Cardiac muscle cell (in vitro differentiated cells and primary cell): Measurements from ENCODE around the gene PLA2G6. TPM values are rescaled to one million over a fixed set of nuclear protein-coding genes. Genes with fewer than 3 reads are reported as not detected.
A peak's percentile ranks its signal among the peaks of the same experiment; 100 is the strongest.

ENCODE experiments used
- DNase-seq, 2 donors: peaks; one replicate each; pipeline versions ENCODE4 v3.0.0 to v3.0.0-alpha.2; 2010 to 2017; ENCODE audit warnings: low read depth in 1 of 2, low spot score in 1 of 2
- H3K27ac ChIP-seq: fragments of 200-600 bp; sonication (generic); 2 replicates; pipeline ENCODE4 v1.5.1; 2016
- H3K27me3 ChIP-seq: fragments of 200-600 bp; sonication (generic); 2 replicates; pipeline ENCODE4 v1.6.0; 2016; ENCODE audit warnings: control low read depth
- H3K36me3 ChIP-seq: fragments of 200-600 bp; sonication (generic); 2 replicates; pipeline ENCODE4 v1.5.1; 2016; ENCODE audit warnings: control low read depth
- H3K4me1 ChIP-seq: fragments of 200-600 bp; sonication (generic); 2 replicates; pipeline ENCODE4 v1.8.1; 2017; ENCODE audit warnings: low read depth, mild to moderate bottlenecking, mixed run types
- H3K4me3 ChIP-seq: fragments of 200-600 bp; sonication (generic); 2 replicates; pipeline ENCODE4 v1.5.1; 2016; ENCODE audit warnings: mild to moderate bottlenecking
- H3K9me3 ChIP-seq: fragments of 200-600 bp; sonication (generic); 2 replicates; pipeline ENCODE4 v1.5.1; 2017; ENCODE audit warnings: low read depth, mild to moderate bottlenecking, control low read depth
- polyA plus RNA-seq: library from polyadenylated mRNA; unstranded; fragments of >200 nt; fragmentation: Nextera tagmentation; extraction: Ambion mirVana; gene quantifications from 2 replicates; pipeline ENCODE4 v1.2.1, GENCODE V29; 2016
- total RNA-seq: library from RNA; depleted of rRNA; stranded (reverse); fragments of >200 nt; gene quantifications from 2 replicates; pipeline ENCODE4 v1.2.3, GENCODE V29; 2016
- TF ChIP-seq, protein P1 (sequence below): IDR thresholded peaks from 2 replicates; pipeline ENCODE4 v1.5.1; 2012; ENCODE audit warnings: low read depth, mild to moderate bottlenecking, low read length

PLA2G6 gene
- total and polyA plus RNA-seq, 2 experiments from 2014 or later, result 30.9 to 41.5 TPM

DNA sequence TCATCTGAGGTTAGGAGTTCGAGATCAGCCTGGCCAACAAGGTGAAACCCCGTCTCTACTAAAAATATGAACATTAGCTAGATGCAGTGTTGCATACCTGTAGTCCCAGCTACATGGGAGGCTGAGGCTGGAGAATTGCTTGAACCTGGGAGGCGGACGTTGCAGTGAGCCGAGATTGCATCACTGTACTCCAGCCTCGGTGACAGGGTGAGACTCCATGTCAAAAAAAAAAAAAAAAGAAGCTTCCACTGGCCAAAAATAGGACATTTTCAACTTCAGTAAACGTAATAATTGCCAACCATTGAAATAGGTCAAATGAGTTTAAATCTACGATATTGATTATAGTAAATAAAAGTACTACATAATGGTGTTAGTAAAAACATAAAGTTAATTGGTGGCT is 78.0 kb downstream of the PLA2G6 start:
- no peak for DNase-seq
- H3K36me3 ChIP-seq, result no peaks in the 10 kb centered on the region
- TF ChIP-seq, protein P1, sequence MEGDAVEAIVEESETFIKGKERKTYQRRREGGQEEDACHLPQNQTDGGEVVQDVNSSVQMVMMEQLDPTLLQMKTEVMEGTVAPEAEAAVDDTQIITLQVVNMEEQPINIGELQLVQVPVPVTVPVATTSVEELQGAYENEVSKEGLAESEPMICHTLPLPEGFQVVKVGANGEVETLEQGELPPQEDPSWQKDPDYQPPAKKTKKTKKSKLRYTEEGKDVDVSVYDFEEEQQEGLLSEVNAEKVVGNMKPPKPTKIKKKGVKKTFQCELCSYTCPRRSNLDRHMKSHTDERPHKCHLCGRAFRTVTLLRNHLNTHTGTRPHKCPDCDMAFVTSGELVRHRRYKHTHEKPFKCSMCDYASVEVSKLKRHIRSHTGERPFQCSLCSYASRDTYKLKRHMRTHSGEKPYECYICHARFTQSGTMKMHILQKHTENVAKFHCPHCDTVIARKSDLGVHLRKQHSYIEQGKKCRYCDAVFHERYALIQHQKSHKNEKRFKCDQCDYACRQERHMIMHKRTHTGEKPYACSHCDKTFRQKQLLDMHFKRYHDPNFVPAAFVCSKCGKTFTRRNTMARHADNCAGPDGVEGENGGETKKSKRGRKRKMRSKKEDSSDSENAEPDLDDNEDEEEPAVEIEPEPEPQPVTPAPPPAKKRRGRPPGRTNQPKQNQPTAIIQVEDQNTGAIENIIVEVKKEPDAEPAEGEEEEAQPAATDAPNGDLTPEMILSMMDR, result no peak
- H3K4me3 ChIP-seq, result no peak overlapping the region
- no peak overlapping the region for H3K27ac ChIP-seq
- H3K9me3 ChIP-seq, result no peaks in the 10 kb centered on the region
- H3K4me1 ChIP-seq, result no peaks in the 10 kb centered on the region
- H3K27me3 ChIP-seq, result no peaks in the 10 kb centered on the region

GRCh38 chr22:38098410-38099249 is 83.0 kb downstream of the PLA2G6 start:
- H3K36me3 ChIP-seq, result no peaks in the 10 kb centered on the region
- TF ChIP-seq, protein P1, result no peak
- no peak overlapping the region for H3K4me3 ChIP-seq
- DNase-seq, result peak in 1 of 2 donors; percentile 72
- no peak overlapping the region for H3K27ac ChIP-seq
- H3K27me3 ChIP-seq, result no peaks in the 10 kb centered on the region
- H3K4me1 ChIP-seq, result no peaks in the 10 kb centered on the region
- H3K9me3 ChIP-seq, result no peaks in the 10 kb centered on the region

- TF ChIP-seq, protein P1, result peak; percentile 60
- Histone ChIP-seq H3K4me3 (no peak overlapping the region), H3K9me3 (no peaks in the 10 kb centered on the region), H3K27me3 (no peaks in the 10 kb centered on the region), H3K27ac (no peak overlapping the region), H3K36me3 (no peaks in the 10 kb centered on the region), H3K4me1 (no peaks in the 10 kb centered on the region)
- DNase-seq, result peak; percentile 40 to 52
Measured at GRCh38 chr22:38097557-38098409, 83.8 kb downstream of the PLA2G6 start.

- DNase-seq, result no peak
- TF ChIP-seq, protein P1, result no peak
Measured at GRCh38 chr22:38097058-38097457, 84.6 kb downstream of the PLA2G6 start.

GRCh38 chr22:38089474-38089851 is 92.2 kb downstream of the PLA2G6 start:
- Histone ChIP-seq H3K27me3 (no peaks in the 10 kb centered on the region), H3K9me3 (no peaks in the 10 kb centered on the region), H3K27ac (no peak overlapping the region), H3K4me1 (no peaks in the 10 kb centered on the region), H3K4me3 (no peak overlapping the region), H3K36me3 (no peaks in the 10 kb centered on the region)
- DNase-seq, result no peak
- TF ChIP-seq, protein P1, result no peak

More at GRCh38 chr22:38097058-38097457, 84.6 kb downstream of the PLA2G6 start:
- Histone ChIP-seq H3K9me3 (no peaks in the 10 kb centered on the region), H3K4me1 (no peaks in the 10 kb centered on the region), H3K27me3 (no peaks in the 10 kb centered on the region), H3K27ac (no peak overlapping the region), H3K4me3 (no peak overlapping the region), H3K36me3 (no peaks in the 10 kb centered on the region)
